PC-9 (cell line): ENCODE measurements around the gene RAB35. TPM values are rescaled to one million over a fixed set of nuclear protein-coding genes. Genes with fewer than 3 reads are reported as not detected.

Experiments used
- BruUV-seq: library from RNA; stranded (reverse); fragments of 400-500 nt; replicated peaks from 2 replicates; lab custom pipeline; 2021; lab: Mats Ljungman, UMichigan
- CTCF ChIA-PET: fragments of 300-600 bp; sonication (Branson Sonifier 250); formaldehyde crosslinking; loops from one replicate; lab custom pipeline; 2022; ENCODE audit warnings: antibody characterized with exemption; lab: Charles Lee
- POLR2A ChIA-PET: fragments of 300-600 bp; sonication (Branson Sonifier 250); formaldehyde crosslinking; loops from one replicate; lab custom pipeline; 2022; ENCODE audit warnings: antibody characterized with exemption; ENCODE audit not compliant: unreplicated experiment; lab: Charles Lee
- DNase-seq, 2 experiments: peaks; one replicate each; pipeline versions ENCODE4 v3.0.0 to v3.0.0-alpha.2; 2015 to 2022; ENCODE audit warnings: mixed read lengths in 1 of 2
- H2AFZ ChIP-seq: fragments of 200-600 bp; sonication (generic); 2 replicates; pipeline ENCODE4 v1.8.1; 2017; ENCODE audit warnings: antibody characterized with exemption
- H3F3A ChIP-seq: fragments of 200-600 bp; sonication (generic); 2 replicates; pipeline ENCODE4 v1.8.1; 2017; ENCODE audit warnings: antibody characterized with exemption, mild to moderate bottlenecking, low read depth; ENCODE audit not compliant: insufficient read depth
- H3K27ac ChIP-seq: fragments of 200-600 bp; sonication (generic); 2 replicates; pipeline ENCODE4 v1.6.1; 2016; ENCODE audit warnings: mixed run types
- H3K27me3 ChIP-seq: fragments of 200-600 bp; sonication (generic); 2 replicates; pipeline ENCODE4 v1.6.1; 2016; ENCODE audit warnings: low read depth, mixed run types; ENCODE audit not compliant: insufficient read depth
- H3K36me3 ChIP-seq: fragments of 200-600 bp; sonication (generic); 2 replicates; pipeline ENCODE4 v1.6.1; 2016; ENCODE audit warnings: low read depth, mixed run types
- H3K4me1 ChIP-seq: fragments of 200-600 bp; sonication (generic); replicated peaks from 2 replicates; pipeline ENCODE4 v1.6.1; 2016; ENCODE audit warnings: mixed run types; ENCODE audit not compliant: insufficient read depth
- H3K4me2 ChIP-seq: fragments of 200-600 bp; sonication (generic); 2 replicates; pipeline ENCODE4 v1.6.1; 2017; ENCODE audit warnings: mixed run types
- H3K4me3 ChIP-seq: fragments of 200-600 bp; sonication (generic); 2 replicates; pipeline ENCODE4 v1.6.1; 2016; ENCODE audit warnings: mixed run types
- H3K79me2 ChIP-seq: fragments of 200-600 bp; sonication (generic); 2 replicates; pipeline ENCODE4 v1.6.1; 2017; ENCODE audit warnings: low read depth, mixed run types
- H3K9me2 ChIP-seq: fragments of 200-600 bp; sonication (generic); 2 replicates; pipeline ENCODE4 v1.8.1; 2017; ENCODE audit warnings: mild to moderate bottlenecking; ENCODE audit not compliant: insufficient read depth
- H3K9me3 ChIP-seq: fragments of 200-600 bp; sonication (generic); 2 replicates; pipeline ENCODE4 v1.8.1; 2016; ENCODE audit warnings: low read depth; ENCODE audit not compliant: insufficient read depth
- H4K20me1 ChIP-seq: fragments of 200-600 bp; sonication (generic); 2 replicates; pipeline ENCODE4 v1.8.1; 2017; ENCODE audit not compliant: insufficient read depth
- EZH2 ChIP-seq: fragments of 200-600 bp; sonication (generic); IDR thresholded peaks from 2 replicates; pipeline ENCODE4 v1.8.0; 2017; ENCODE audit warnings: antibody characterized with exemption, low read depth
- intact Hi-C: fragments of 100-400 bp; cut with micrococcal nuclease; formaldehyde crosslinking; loops from one replicate; pipeline ENCODE4 v1.10.0; 2022; ENCODE audit not compliant: unreplicated experiment
- total RNA-seq: library from RNA; stranded (reverse); gene quantifications from 2 replicates; pipeline ENCODE4 v1.2.3, GENCODE V29; 2021
- TF ChIP-seq, protein P1 (sequence below): fragments of 200-600 bp; sonication (generic); conservative IDR thresholded peaks from 2 replicates; pipeline ENCODE4 v1.6.1; 2017; ENCODE audit warnings: mixed run types, antibody characterized with exemption, mild to moderate bottlenecking, moderate library complexity

The RAB35 gene
- total RNA-seq, 1 experiment from 2014 or later = 52.0 TPM

DNA sequence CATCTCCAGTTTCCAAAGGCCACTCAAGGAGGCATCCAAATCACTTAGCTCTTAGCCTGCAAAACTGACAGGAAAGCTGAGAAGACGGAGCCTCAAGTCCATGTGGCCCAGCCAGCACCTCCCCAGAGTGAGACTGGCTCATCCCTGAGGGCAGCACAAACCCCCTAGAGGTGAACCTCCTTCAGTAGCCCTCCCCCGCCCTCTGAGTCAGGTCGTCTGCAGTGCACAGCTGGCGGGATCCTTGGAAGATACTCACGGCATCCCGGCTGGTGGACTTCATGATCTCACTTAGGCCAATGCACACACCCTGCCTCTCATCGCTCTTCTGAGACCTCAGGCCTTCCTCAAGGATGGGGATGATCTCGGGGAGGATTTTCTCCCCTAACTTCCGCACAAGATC, 24.1 kb upstream of the RAB35 start:
- intact Hi-C loops = no loop called here
- Histone ChIP-seq H3K4me1 (no peaks in the 10 kb centered on the region), H3K9me2 (no peaks in the 10 kb centered on the region), H3K4me3 (no peak overlapping the region), H3K9me3 (no peaks in the 10 kb centered on the region), H3K79me2 (no peaks in the 10 kb centered on the region), H3K27me3 (no peaks in the 10 kb centered on the region), H3K36me3 (no peaks in the 10 kb centered on the region; the same call in 1 of the 2 replicates), H3K27ac (no peak overlapping the region), H2AFZ (no peak overlapping the region), H3F3A (peaks cover 4% of the 10 kb centered on the region; the same call in 1 of the 2 replicates), H4K20me1 (no peaks in the 10 kb centered on the region; the same call in 1 of the 2 replicates), H3K4me2 (no peak overlapping the region)
- ChIA-PET POLR2A (no interaction called here), CTCF (no interaction called here)
- no TSS peak for BruUV-seq
- no peak for DNase-seq
- TF ChIP-seq EZH2 = no peak
- TF ChIP-seq, protein P1, sequence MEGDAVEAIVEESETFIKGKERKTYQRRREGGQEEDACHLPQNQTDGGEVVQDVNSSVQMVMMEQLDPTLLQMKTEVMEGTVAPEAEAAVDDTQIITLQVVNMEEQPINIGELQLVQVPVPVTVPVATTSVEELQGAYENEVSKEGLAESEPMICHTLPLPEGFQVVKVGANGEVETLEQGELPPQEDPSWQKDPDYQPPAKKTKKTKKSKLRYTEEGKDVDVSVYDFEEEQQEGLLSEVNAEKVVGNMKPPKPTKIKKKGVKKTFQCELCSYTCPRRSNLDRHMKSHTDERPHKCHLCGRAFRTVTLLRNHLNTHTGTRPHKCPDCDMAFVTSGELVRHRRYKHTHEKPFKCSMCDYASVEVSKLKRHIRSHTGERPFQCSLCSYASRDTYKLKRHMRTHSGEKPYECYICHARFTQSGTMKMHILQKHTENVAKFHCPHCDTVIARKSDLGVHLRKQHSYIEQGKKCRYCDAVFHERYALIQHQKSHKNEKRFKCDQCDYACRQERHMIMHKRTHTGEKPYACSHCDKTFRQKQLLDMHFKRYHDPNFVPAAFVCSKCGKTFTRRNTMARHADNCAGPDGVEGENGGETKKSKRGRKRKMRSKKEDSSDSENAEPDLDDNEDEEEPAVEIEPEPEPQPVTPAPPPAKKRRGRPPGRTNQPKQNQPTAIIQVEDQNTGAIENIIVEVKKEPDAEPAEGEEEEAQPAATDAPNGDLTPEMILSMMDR = no peak

DNA sequence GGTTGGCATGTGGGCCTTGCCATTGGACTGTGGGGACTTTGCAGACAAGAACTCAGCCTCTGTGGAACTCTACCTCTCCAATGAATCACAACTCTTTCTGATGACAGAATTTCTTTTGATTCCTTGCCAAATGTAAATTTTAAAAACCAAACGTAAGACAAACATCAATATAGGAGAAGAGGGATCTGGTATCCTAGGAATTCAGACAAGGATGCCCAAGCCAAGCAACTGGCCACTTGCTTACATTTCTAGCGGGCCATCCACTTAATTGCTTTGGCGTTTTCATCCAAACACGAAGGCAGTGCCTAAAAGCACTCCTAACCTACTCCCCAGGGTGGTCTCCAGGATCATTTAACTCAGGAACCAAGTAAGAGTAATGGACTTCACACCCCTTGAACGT, 23.4 kb upstream of the RAB35 start:
- Histone ChIP-seq H3K36me3 (no peaks in the 10 kb centered on the region; the same call in 1 of the 2 replicates), H3K4me2 (no peak overlapping the region), H3K79me2 (no peaks in the 10 kb centered on the region), H3K9me2 (no peaks in the 10 kb centered on the region), H3K27me3 (no peaks in the 10 kb centered on the region), H3K9me3 (no peaks in the 10 kb centered on the region), H3F3A (peaks cover 4% of the 10 kb centered on the region; the same call in 1 of the 2 replicates), H4K20me1 (no peaks in the 10 kb centered on the region; the same call in 1 of the 2 replicates), H3K4me1 (no peaks in the 10 kb centered on the region), H2AFZ (no peak overlapping the region), H3K27ac (no peak overlapping the region), H3K4me3 (no peak overlapping the region)
- no TSS peak for BruUV-seq
- no peak for DNase-seq
- intact Hi-C loops = no loop called here
- CTCF ChIA-PET = no interaction called here
- no peak for TF ChIP-seq EZH2
- TF ChIP-seq, protein P1 = no peak
- POLR2A ChIA-PET = no interaction called here

DNA sequence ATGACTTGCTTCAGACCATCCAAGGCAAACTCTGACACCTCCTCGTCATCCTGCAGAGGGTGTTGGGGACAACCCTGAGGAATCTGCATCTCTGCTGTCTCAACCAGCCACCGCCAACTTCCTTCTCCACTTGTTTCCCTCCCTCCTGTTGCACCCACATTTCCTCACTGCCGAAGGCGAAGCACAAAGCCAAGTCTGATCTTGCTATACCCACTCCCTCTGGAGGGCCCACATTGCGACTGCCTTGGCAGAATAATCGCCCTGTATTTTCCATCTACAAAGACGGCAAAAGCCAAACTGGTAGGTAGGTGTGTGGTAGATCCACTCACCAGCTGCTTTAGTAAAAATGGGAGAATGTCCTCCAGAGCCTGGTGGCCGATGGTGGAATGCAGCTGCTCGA, 21.8 kb upstream of the RAB35 start:
- DNase-seq = no peak
- ChIA-PET POLR2A (no interaction called here), CTCF (no interaction called here)
- no peaks in the 10 kb centered on the region for H3K27me3 ChIP-seq
- no peaks in the 10 kb centered on the region; the same call in 1 of the 2 replicates for H4K20me1 ChIP-seq
- TF ChIP-seq, protein P1 = no peak
- no peak overlapping the region for H2AFZ ChIP-seq
- H3K4me3 ChIP-seq = no peak overlapping the region
- no peak overlapping the region for H3K4me2 ChIP-seq
- H3K4me1 ChIP-seq = no peaks in the 10 kb centered on the region
- no peaks in the 10 kb centered on the region for H3K36me3 ChIP-seq
- H3K27ac ChIP-seq = no peak overlapping the region
- intact Hi-C loops = no loop called here
- H3K9me2 ChIP-seq = no peaks in the 10 kb centered on the region
- peaks cover 4% of the 10 kb centered on the region; the same call in 1 of the 2 replicates for H3F3A ChIP-seq
- H3K9me3 ChIP-seq = no peaks in the 10 kb centered on the region
- BruUV-seq = no TSS peak
- H3K79me2 ChIP-seq = no peaks in the 10 kb centered on the region
